IPS-18a (cell line): ENCODE measurements around the gene CCDC141.
"Not testable (repeated sequence)": the region's sequence is repeated elsewhere in the genome, so short reads cannot be mapped to it uniquely, and the experiment has no call there.

Experiments
- H3K27ac ChIP-seq: one replicate; pipeline ENCODE4 v1.5.1; 2013; ENCODE audit warnings: low read length
- H3K27me3 ChIP-seq: one replicate; pipeline ENCODE4 v1.6.1; 2013; ENCODE audit warnings: mild to moderate bottlenecking, low read length; ENCODE audit not compliant: control insufficient read depth, insufficient read depth
- H3K36me3 ChIP-seq: one replicate; pipeline ENCODE4 v1.6.1; 2013; ENCODE audit warnings: low read depth, low read length; ENCODE audit not compliant: control insufficient read depth
- H3K4me1 ChIP-seq: one replicate; pipeline ENCODE4 v1.6.1; 2013; ENCODE audit warnings: low read depth, low read length; ENCODE audit not compliant: control insufficient read depth
- H3K4me3 ChIP-seq: one replicate; pipeline ENCODE4 v1.5.1; 2013; ENCODE audit warnings: low read length
- H3K9ac ChIP-seq: one replicate; pipeline ENCODE4 v1.6.1; 2013; ENCODE audit warnings: mild to moderate bottlenecking, low read length, moderate library complexity
- H3K9me3 ChIP-seq: one replicate; pipeline ENCODE4 v1.6.1; 2013; ENCODE audit warnings: low read depth, low read length; ENCODE audit not compliant: control insufficient read depth

CCDC141 gene

GRCh38 chr2:179049546-179050311, at the start of gene CCDC141:
Gene CCDC141, minus strand, starts transcription at chr2:179050137. Its CDS starts 196 bp downstream, at chr2:179049941.
- no peaks in the 10 kb centered on the region for H3K36me3 ChIP-seq
- no peaks in the 10 kb centered on the region for H3K9me3 ChIP-seq
- H3K27me3 ChIP-seq, result no peaks in the 10 kb centered on the region
- peaks cover 20% of the 10 kb centered on the region for H3K4me1 ChIP-seq
- H3K9ac ChIP-seq, result no peak within 1 kb of the TSS
- no peak within 1 kb of the TSS for H3K4me3 ChIP-seq
- no peak within 1 kb of the TSS for H3K27ac ChIP-seq

- no peak overlapping the region for H3K9ac ChIP-seq
- H3K27ac ChIP-seq, result no peak overlapping the region
- no peaks in the 10 kb centered on the region for H3K36me3 ChIP-seq
- H3K9me3 ChIP-seq, result no peaks in the 10 kb centered on the region
- no peaks in the 10 kb centered on the region for H3K27me3 ChIP-seq
- H3K4me3 ChIP-seq, result no peak overlapping the region
- no peaks in the 10 kb centered on the region for H3K4me1 ChIP-seq
Measured at GRCh38 chr2:179098080-179098689, 48.2 kb upstream of the CCDC141 start.

GRCh38 chr2:179097131-179097530, 47.2 kb upstream of the CCDC141 start:
- Histone ChIP-seq H3K4me1 (no peaks in the 10 kb centered on the region), H3K4me3 (no peak overlapping the region), H3K36me3 (no peaks in the 10 kb centered on the region), H3K27me3 (no peaks in the 10 kb centered on the region), H3K9me3 (no peaks in the 10 kb centered on the region), H3K9ac (no peak overlapping the region), H3K27ac (no peak overlapping the region)

GRCh38 chr2:179096090-179096489, 46.2 kb upstream of the CCDC141 start:
- H3K4me1 ChIP-seq, result no peaks in the 10 kb centered on the region
- no peaks in the 10 kb centered on the region for H3K36me3 ChIP-seq
- H3K9ac ChIP-seq, result no peak overlapping the region

GRCh38 chr2:179092912-179093311, 43.0 kb upstream of the CCDC141 start:
- not testable (repeated sequence) for H3K27ac ChIP-seq, H3K9me3 ChIP-seq, H3K27me3 ChIP-seq, H3K9ac ChIP-seq, H3K4me1 ChIP-seq, H3K4me3 ChIP-seq, H3K36me3 ChIP-seq

More at GRCh38 chr2:179096090-179096489, 46.2 kb upstream of the CCDC141 start:
- Histone ChIP-seq H3K9me3 (no peaks in the 10 kb centered on the region), H3K4me3 (no peak overlapping the region), H3K27ac (no peak overlapping the region), H3K27me3 (no peaks in the 10 kb centered on the region)

- no peak overlapping the region for H3K9ac ChIP-seq
- no peaks in the 10 kb centered on the region for H3K36me3 ChIP-seq
- no peaks in the 10 kb centered on the region for H3K9me3 ChIP-seq
- no peaks in the 10 kb centered on the region for H3K4me1 ChIP-seq
- no peak overlapping the region for H3K4me3 ChIP-seq
- no peak overlapping the region for H3K27ac ChIP-seq
- no peaks in the 10 kb centered on the region for H3K27me3 ChIP-seq
Measured at GRCh38 chr2:179082697-179083096, 32.8 kb upstream of the CCDC141 start.

GRCh38 chr2:179081954-179082353, 32.0 kb upstream of the CCDC141 start:
- Histone ChIP-seq H3K27ac (no peak overlapping the region), H3K9me3 (no peaks in the 10 kb centered on the region), H3K4me3 (no peak overlapping the region), H3K9ac (no peak overlapping the region), H3K27me3 (no peaks in the 10 kb centered on the region), H3K4me1 (no peaks in the 10 kb centered on the region), H3K36me3 (no peaks in the 10 kb centered on the region)

GRCh38 chr2:179072527-179072926, 22.6 kb upstream of the CCDC141 start:
- Histone ChIP-seq H3K27ac (no peak overlapping the region), H3K4me1 (no peaks in the 10 kb centered on the region), H3K9me3 (no peaks in the 10 kb centered on the region), H3K9ac (no peak overlapping the region), H3K36me3 (no peaks in the 10 kb centered on the region), H3K4me3 (no peak overlapping the region), H3K27me3 (no peaks in the 10 kb centered on the region)

- H3K4me1 ChIP-seq, result no peaks in the 10 kb centered on the region
- no peaks in the 10 kb centered on the region for H3K9me3 ChIP-seq
- no peak overlapping the region for H3K9ac ChIP-seq
- no peak overlapping the region for H3K4me3 ChIP-seq
- H3K36me3 ChIP-seq, result no peaks in the 10 kb centered on the region
- no peaks in the 10 kb centered on the region for H3K27me3 ChIP-seq
- H3K27ac ChIP-seq, result no peak overlapping the region
Measured at GRCh38 chr2:179071810-179072355, 21.9 kb upstream of the CCDC141 start.

- H3K4me1 ChIP-seq, result no peaks in the 10 kb centered on the region
- no peak overlapping the region for H3K9ac ChIP-seq
- no peaks in the 10 kb centered on the region for H3K9me3 ChIP-seq
- H3K27ac ChIP-seq, result no peak overlapping the region
- H3K36me3 ChIP-seq, result no peaks in the 10 kb centered on the region
- no peaks in the 10 kb centered on the region for H3K27me3 ChIP-seq
- H3K4me3 ChIP-seq, result no peak overlapping the region
Measured at GRCh38 chr2:179070895-179071294, 21.0 kb upstream of the CCDC141 start.

GRCh38 chr2:179069685-179070084, 19.7 kb upstream of the CCDC141 start:
- Histone ChIP-seq H3K9me3 (no peaks in the 10 kb centered on the region), H3K36me3 (no peaks in the 10 kb centered on the region), H3K27me3 (no peaks in the 10 kb centered on the region), H3K4me3 (no peak overlapping the region), H3K4me1 (no peaks in the 10 kb centered on the region), H3K9ac (no peak overlapping the region), H3K27ac (no peak overlapping the region)
